GM19238 (cell line): ENCODE measurements around the gene TMCO1.
"Not testable (repeated sequence)": the region's sequence is repeated elsewhere in the genome, so short reads cannot be mapped to it uniquely, and the experiment has no call there.

ENCODE experiments used
- DNase-seq: peaks from one replicate; pipeline ENCODE4 v3.0.0; 2011; ENCODE audit warnings: low spot score; ENCODE audit not compliant: insufficient read length

Gene TMCO1

DNA sequence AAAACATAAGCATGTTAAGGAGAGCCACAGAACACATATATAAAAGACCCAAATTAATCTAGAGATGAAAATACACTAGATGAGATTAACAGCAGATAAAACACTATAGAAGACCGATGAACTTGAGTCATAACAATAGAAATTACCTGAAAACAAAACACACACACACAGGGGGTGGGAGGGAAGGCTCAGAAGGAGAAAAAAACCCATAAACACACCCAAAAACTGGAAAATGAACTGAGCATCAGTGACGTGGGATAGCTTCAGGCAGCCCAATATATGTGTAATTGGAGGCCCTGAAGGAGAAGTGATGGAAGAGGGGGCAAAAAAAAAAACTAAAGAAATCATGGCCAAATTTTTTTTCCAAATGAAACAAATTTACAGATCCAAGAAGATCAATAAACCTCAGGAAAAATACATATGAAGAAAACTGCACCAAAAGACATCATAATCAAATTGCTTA is 81.7 kb downstream of the TMCO1 start:
- no peak for DNase-seq

DNA sequence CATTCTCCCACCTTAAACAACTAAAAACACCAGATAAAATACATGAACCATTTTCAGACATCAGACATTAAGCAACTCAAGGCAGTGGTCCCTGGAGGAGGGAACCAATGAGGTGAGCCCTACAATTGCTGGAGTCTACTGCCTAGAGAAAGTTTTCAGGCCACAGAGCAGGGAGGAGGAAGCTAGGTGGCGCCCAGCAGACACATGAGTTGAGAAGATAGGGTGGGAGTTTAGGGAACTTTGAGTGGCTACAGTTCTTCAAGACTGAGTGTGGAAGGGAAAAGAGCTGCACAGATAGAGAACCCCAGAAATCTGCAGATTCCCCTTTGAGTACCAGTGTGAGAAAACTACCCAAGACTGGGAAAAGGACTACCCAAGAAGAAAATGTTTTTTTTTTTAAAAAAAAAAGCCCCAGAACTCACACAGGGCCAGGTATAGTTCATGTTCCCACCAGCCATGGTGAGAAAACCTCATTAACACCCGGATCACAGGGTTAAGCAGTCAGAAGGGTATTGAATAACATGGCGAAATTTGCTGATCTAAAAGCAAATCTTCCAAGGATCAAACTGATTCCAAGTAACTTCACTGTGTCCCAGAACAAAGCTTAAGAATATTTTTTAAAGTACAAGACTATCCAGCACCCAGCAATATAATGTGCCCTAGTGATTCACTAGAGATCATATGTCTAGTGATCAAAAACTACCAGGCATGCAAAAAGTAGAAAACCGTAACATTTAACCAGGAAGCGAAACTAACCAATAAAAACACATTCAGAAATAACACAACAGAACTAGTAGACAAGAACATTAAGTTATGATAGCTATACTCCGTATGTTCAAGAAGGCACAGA is 82.3 kb downstream of the TMCO1 start:
- DNase-seq: no peak

DNA sequence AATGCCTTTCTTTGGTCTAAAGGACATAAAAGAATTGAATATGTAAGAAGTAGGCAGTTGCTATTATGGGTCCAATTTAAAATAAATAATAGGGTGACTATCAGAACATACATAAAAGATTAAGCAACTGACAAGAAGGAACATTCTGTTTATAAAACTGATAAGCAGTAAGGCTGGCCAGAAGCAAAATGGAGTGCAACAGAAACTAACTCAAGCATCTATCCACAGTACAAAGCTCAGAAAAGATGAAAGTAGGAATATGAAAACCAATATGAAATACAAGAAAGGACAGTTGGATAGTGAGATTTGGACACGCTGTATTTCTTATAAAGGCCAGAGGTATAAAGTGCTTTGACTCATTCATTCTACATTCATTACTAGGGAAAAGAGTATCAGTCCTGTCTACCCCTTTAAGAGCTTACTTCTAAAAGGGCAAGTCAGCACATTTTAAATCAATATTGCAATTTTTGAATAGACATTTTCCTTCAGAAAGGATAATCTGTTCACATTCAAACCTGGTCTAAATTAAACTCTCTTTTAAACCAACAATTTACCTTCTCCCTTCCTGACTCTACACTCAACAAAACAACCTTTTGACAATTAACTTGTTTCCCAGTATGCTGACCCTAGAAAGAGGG is 84.7 kb downstream of the TMCO1 start:
- no peak for DNase-seq

DNA sequence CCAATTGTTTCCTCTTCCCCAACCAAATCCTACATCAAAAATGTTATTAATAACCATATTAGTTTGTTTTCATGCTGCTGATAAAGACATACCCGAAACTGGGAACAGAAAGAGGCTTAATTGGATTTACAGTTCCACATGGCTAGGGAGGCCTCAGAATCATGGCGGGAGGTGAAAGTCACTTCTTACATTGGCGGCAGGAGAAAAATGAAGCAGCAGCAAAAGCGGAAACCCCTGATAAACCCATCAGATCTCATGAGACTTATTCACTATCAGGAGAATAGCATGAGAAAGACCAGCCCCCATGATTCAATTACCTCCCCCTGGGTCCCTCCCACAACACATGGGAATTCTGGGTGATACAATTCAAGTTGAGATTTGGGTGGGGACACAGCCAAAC is 87.9 kb downstream of the TMCO1 start:
- not testable (repeated sequence) for DNase-seq

DNA sequence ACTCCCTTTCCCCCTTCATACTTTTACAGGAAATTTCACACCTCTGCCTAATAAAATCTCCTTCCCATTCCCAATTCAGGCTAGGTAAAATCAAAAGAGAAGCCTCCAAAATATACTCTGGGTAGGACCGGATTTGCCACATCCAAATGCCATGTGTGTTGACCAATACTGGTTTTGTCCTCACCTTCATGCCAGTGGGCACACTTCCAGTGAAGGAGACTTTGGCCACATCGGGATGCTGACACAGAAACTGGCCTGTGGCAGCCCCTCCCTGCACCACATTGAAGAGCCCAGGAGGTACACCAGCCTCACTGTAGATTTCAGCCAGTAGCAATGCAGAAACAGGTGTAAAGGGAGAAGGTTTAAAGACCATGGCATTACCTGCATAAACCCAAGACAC is 88.4 kb downstream of the TMCO1 start:
- DNase-seq: no peak

DNA sequence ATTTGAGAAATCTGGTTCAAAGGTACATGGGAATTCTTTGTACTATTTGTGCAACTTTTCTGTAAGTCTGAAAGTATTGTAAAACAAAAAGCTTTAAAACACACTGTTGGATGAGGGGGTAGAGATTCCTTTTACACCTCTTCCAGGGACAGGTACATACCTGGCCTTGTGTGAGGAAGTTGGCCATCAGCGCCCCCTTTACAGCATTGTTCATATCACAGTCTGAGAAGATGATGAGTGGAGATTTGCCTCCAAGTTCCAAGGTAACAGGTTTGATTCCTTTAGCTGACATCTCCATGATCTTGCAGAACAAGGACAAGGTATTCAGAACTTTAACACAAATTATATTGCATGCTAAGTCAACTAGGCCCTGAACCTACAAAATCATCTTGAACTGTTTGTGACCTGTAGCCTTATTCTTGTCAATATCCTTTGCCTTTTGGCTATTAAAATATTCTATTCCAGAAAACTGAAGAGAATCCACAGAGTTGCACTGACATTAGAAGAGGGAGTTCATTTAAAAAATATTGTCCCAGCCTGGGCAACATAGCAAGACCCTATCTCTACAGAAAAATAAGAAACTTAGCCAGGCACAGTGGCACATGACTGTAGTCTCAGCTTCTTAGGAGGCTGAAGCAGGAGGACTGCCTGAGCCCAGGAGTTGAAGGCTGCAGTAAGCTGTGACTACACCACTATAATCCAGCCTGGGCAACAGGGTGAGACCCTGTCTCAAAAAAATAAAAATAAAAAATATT is 89.2 kb downstream of the TMCO1 start:
- DNase-seq: no peak

DNA sequence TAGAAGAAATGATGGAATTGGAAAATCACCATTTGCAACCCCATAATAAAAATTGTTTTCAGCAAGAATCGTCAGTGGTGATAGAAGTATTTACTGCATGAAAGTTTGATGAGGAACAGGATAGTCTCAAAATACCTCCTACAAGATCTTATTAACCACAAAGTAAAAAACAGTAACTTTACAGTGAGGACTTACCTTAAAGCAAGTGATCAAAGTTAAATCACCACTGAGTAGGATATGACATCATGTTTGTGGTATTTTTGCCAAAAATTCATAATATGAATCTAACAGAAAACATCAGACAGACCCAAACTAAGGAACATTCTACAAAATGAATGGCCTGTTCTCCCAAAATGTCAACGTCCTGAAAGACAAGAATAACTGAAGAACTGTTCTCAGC is 90.2 kb downstream of the TMCO1 start:
- DNase-seq: no peak
